Dermis microvascular lymphatic vessel endothelial cell (primary cell): ENCODE results near the gene NLGN1. TPM values are rescaled to one million over a fixed set of nuclear protein-coding genes. Genes with fewer than 3 reads are reported as not detected.

Experiments
- DNase-seq, 2 donors: peaks; one replicate each; pipeline versions ENCODE4 v3.0.0 to v3.0.0-alpha.2; 2010; ENCODE audit warnings: low read depth in 2 of 2
- total RNA-seq: library from RNA; depleted of rRNA; stranded (reverse); fragments of >200 nt; gene quantifications from 2 replicates; pipeline ENCODE4 v1.2.1, GENCODE V29; 2014

NLGN1 gene
- total RNA-seq, 1 donor from 2014 or later: 0.51 TPM

DNA sequence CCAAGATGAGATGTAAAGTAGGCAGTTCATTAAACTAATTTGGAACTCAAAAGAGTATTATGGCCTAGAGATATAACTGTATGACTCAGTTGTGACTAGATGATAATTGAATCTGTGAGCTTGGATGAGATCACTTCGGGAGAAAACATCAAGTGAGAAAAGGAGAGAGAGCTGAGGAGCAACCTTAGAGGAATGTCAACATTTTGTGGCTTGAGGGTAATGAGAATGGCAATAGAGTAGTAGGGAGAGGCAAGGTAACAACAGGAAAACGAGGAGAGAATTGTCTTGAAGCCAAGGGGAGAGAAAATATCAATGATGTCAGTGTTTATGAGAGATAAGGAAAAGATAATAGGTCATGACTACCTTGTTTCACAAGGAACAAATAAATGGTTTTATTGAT lies 580.2 kb downstream of the NLGN1 start:
- DNase-seq: no peak

DNA sequence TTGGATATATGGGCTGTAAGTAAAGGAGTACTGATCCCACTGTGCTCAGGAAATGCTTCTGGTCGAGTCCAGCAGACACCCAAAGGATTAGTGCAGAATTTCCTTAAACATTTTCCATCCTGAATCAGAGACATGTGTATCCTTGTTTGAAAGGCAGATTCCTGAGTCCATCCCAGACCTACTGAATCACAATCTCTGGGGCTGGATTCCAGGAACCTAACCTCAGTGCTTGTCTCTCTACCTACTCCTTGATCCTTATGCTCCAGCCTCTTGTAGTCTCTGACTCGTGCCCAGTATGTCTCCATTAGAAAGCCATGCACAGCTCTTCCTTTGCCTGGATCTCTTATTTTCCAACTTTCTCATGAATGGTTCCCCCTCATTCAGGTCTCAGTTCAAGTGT lies 585.8 kb downstream of the NLGN1 start:
- DNase-seq: no peak

DNA sequence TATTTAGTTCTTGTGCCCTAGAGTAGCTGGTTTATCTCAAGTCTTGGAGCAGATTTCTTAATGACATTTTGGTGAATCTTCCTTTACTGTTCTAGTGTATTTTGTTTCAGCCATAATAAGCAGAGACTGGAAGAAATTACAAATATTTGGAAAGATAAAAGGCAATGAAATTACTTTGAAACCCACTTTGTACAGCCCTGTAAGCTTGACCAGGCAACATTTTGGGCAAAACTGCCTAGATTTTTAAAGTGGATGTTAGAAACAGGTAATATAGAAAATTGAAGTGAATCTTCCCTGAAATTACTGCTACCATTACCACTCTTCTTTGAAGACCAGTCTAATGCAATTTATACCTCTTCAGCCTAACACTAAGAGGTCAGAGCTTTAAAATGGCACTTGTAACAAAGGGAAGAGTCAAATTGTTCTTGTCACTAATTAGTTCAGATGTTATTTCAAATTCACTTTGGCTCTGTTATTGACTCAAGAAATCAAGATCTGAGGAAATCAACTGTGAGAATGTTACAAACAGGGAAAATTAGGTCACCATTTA lies 589.4 kb downstream of the NLGN1 start:
- no peak for DNase-seq

DNA sequence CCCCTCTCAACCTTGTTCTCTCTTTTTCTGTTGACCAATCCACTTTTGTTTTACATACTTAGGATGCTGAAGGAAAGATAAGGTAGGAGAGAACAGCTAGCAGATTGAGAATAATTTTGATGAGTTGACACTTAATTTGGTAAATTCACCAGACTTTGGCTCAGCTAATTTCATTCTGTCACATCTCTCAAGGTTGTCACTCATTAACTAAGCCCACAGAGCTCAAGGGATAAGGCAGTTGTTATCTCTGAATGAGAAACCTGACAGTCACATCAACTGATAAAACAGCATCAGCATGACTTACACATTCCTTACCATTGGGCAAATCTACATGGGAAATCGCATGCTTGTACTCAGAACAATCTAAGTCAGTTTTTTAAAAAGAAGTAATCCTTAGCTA lies 591.4 kb downstream of the NLGN1 start:
- no peak for DNase-seq

DNA sequence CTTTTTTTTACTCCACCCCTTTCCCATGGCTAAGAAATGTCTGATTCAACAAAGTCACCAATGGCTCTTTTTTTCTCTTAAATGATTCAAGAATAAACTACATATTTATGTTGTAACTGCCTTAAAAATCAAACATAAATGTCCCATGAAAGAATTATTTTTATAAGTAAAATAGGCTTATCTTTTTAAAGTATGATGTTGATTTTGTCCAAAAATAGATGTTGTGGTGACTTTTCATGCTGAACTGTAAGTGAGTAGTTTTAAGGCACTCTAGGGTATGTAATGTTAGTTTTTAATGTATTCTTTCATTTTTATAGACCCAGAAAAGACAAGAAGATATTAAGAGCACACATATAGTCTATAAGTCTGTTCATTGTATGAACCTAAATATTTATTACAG lies 594.9 kb downstream of the NLGN1 start:
- no peak for DNase-seq

DNA sequence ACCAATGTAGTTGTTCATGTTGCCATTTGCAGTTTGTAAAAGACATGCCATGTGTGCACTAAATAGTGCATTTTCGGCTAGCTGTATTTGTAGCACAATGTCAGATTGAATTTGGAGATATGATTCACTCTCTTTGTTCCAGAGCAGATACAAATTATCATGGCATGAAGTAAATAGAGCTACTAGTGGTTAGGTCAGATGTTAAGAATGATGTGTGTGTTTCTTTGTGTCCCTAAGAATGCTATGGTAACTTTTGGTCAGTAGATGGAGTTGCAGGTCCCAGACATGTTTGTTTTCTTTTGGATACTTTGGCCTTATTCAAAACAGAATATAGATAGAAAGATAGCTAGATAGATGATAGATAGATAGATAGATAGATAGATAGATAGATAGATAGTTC lies 595.8 kb downstream of the NLGN1 start:
- DNase-seq: peak in 1 of 2 donors; percentile 46

DNA sequence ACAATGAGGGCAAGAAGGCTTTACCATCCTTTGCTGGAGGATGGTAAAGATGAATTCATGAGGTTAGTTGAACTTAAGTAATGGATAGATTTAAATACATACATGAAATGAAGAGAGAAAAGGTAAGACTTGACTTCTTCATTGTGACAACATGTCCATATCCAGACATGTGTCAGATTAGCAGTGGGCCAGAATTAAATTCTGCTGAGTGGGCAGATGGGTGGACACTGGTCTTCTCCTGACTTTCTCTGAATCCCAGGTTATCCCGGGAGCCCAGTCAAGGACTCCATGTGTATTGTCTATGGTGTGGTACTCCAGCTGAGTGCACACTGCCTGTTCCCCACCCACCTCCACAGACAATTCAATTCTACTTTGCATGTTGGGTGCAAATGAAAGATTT lies 603.1 kb downstream of the NLGN1 start:
- no peak for DNase-seq

DNA sequence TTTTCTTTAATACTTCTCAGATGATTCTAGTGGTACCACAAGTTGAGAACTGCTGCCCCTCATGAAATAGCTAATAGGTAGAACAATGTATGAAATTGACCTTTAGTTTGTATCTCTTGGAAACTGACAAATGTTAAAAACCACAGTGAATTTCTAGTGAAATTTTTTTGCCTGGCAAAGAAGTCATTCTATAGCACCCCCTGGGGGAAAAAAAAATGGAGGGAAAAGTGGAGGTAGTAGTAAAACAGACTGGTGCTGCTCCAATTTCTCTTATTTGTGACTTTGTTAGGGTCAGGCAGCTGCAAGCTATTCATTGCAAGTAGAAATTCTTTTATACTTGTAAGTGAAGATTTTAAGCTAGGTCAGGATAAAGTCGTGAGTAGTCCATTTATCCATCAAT lies 605.0 kb downstream of the NLGN1 start:
- peak in 1 of 2 donors; percentile 16 for DNase-seq

DNA sequence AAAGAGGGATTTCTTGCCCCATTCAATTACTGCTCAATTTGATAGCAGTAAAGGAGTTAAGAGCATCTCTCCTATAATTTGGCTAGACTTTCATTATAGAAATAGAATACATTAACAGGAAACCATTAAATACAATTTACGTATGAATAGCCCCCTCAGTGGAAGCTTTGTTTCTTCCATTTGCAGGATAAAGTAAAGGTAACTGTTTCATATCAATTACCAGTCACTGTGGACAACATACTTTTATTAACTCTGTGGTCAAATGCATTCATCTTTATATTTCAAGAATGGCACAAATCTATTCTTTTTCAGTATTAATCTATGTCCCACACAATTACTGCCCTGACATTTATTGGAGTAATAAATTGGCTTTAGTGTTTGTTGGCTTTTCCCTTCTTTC lies 613.4 kb downstream of the NLGN1 start:
- DNase-seq: no peak

DNA sequence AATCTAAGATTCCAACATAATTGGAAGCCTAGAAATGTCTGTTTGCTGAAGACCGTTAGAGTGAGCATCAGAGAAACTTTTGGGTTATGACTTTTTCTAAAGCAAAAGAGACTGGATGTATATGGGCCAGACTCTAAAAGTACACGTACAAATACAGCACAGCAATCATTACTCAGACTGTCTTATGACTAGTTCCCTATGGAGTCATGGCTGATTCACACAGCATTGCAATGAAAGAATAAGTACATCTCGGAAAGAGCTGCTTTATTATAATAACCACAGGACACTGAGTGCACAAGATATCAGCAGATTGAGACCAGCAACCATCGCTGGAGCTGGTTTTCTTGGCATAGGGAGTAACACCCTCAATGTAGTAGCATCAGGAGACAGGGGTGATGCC lies 618.6 kb downstream of the NLGN1 start:
- no peak for DNase-seq

DNA sequence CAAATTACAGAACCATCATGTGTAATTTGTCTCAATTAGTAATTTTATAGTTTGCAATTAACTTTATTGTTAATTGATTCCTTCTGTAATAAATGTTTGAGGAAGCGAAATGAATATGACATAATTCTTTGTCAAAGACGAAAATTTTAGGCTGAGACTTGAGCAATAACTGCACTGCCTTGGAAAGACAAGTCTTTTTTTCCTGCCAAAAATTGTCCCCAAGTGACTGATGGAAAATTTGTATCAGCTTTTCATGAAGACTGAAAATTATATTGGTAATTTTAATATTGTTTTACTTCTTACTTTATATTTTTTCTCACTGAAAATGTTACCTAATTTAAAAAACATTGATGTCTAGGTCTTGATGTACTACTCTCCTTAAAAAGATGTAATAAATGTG lies 622.6 kb downstream of the NLGN1 start:
- DNase-seq: no peak

DNA sequence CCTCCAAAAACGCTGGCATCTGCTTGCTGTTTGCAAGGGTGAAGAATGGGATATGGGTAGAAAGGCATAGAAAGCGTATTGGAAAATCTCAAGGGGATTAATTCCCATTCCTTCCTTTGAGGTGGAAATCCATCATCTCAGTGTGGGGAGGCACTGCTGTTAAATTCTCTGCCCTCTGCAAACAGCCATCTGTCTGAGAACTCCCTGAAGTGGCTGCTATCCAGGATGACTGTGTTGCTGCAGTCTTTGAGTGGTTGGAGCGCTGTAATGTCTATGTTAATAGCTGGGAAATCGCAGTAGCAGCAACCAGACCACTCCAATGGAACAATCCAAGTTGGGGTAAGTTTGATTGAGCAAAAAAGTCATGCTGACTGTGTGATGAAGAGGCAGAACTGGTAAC lies 625.9 kb downstream of the NLGN1 start:
- no peak for DNase-seq

DNA sequence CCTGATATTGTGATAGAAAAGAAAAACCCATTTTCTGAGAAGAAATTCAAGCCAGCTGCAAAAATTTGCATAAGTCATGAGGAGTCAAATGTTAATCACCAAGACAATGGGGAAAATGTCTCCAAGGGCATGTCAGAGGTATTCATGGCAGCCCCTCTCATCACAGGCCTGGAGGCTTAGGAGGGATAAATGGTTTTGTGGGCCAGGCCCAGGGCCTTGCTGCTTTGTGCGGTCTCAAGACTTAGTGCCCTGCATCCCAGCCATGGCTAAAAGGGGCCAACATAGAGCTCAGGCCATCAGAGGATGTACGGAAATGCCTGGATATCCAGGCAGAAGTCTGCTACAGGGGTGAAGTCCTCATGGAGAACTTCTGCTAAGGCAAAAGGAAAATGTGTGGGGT lies 631.1 kb downstream of the NLGN1 start:
- DNase-seq: no peak

DNA sequence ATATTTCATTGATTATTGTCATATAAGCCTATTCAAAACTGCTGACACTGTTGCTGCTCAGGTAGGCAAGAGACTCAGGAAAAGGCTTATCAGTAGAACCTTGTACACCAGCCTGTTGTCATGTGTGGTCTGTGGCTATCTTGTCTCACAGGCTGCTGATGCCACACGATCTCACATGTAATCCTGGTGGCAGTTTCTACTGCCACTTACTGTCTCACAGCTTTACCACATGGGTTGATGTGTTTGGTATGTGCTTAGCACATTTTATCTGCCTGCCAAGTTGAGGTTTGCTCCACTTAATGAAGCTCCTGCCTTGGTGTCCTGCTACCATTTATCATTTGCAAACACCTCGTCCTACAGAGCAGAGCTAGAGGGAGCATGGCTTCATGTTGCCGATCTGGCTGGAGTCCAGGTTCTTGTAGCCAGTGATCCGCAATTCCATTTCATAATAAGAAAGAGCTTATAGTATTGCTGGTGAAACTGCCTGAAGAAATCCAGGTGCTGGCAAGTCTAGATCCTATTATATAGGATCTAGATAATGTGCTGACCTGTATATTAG lies 637.9 kb downstream of the NLGN1 start:
- no peak for DNase-seq

DNA sequence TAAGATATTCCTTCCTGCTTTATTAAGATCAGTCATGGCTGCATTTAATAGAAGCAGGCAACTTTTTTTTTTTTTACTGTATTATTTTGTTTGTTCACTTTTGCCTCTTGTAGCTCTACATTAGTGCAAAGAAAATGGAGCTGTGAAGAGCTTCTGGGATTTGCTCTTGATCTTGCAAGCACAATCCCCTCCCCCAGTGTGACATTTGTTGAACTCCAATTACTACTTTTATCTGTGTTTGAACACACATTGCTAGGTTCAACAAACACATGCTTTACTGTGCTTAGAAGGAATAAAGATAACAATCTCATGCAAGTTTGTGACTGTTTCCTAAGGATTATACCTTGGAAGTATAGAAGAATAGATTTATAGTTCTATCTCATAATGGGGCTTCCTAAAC lies 648.8 kb downstream of the NLGN1 start:
- no peak for DNase-seq

DNA sequence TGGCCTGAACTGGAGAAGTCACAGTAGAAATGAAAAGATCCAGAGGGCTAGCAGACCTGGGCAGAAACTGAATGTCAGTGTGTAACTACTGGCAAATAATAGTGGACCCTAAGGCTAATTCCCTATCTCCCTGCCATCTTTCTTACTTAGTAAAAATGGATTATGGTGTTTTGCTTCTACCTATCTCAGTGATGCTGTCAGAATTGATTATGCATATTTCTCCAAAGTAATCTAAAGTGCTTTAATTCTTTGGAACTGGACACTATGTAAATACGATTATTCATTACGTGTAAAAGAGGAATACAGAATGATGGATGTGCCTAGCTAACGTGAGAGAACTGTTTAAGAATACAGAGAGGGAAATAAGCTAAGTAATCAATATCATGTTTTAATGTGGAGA lies 651.9 kb downstream of the NLGN1 start:
- no peak for DNase-seq

DNA sequence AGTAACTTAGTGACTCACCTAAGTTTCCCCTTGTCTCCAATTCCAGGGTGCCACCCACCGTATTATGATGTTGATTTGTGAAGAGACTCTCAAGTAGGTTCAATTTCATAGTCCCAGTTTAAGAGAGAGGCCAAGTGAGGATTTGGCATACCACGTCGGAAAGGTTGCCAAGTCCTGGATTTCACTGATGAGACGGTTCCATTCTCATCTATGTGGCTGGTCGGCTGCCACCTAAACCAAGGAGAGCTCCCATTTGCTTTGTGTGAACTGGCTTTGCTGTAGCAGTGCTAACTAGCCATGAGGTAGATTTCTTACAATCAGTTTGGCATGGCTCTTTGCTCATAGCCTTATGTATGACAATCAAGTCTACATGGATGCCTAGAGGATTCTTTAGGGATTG lies 653.6 kb downstream of the NLGN1 start:
- no peak for DNase-seq

DNA sequence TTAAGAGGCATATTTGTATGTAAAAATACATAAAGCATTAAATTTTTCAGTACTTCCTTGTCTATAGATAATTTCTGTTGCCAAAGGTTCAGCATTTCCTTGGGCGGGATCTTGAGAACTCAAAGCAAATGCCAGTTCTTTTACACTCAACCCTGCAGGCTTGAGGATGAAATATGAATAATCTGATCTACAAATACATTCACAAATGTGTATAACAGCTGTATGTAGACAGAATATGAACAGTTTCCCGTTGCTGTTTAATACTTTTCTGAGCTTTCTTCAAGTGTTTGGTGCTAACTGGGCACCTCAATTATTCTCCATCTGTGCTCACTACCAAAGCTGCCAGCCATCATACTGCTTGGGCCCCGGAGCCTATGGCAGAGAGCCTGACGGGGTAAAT lies 661.3 kb downstream of the NLGN1 start:
- no peak for DNase-seq

DNA sequence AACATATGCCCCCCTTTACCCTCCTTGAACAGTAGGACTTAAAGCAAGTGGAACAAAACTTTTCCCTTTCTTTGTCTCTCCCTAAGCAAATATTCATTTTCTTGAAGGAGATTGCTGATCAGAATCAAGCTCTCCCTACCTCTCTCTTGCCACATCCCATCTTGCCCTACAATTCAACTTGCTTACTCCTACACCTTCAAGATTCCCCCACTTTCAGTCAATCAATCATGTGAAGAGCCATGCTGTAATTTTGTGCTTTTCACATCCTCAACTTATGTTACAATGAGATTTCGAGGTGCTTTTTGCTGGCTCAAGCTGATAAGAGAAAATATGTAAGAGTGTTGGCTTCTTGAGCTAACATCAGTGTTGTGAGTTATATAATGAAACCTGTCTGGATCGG lies 662.9 kb downstream of the NLGN1 start:
- DNase-seq: no peak

DNA sequence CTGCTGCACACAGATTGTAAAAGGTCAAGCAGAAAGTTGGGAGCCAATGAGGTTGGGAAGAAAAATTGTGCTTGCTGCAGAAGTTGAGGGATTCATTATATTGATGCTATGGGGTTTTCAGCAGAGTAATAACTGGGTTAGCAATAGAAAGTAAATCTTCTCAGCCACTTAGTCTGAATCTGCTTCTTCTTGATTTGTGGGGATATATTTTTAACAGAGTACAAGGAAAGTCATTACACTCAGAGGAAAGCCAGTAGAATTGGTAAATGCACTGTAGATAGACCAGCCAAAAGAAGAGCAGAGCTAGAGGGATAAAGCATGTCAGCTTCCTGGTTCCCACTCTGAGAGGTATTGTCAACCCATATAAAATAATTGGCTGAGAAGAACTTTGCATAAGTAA lies 663.6 kb downstream of the NLGN1 start:
- DNase-seq: no peak

DNA sequence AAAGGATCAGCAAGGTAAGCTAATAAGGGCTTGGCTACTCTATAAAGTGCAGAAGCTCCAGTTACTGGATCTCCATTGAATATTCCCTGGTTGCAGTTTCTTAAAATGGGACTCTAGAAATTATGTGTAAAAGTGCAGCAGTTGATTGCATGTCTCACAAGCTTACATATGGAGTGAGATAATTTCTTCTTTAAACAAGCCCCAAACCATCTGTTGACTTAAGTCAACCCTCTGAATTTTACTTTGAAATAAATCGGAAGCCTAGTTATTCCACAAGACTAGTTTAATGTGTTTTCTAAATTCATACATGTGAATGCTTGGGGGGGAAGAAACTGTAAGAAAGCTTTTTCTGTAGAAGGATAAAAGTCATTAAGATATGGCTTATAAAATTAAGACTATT lies 664.2 kb downstream of the NLGN1 start:
- no peak for DNase-seq

DNA sequence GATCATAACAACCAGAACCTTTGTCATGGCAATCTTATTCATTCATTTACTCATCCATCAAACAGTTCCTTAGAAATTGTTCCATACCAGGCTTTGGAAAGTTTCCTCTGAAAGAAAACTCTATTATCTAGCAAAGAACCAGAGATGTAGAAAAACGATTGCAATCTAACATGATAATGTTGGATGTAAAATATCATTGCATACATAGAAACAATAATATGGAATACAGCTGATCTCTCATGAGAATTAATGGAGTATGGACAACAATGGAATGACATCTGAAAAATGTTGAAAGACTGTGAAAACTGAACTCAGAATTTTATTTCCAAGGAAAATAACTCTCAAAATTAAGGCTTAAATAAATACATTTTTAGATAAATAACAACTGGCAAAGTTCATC lies 665.4 kb downstream of the NLGN1 start:
- no peak for DNase-seq

DNA sequence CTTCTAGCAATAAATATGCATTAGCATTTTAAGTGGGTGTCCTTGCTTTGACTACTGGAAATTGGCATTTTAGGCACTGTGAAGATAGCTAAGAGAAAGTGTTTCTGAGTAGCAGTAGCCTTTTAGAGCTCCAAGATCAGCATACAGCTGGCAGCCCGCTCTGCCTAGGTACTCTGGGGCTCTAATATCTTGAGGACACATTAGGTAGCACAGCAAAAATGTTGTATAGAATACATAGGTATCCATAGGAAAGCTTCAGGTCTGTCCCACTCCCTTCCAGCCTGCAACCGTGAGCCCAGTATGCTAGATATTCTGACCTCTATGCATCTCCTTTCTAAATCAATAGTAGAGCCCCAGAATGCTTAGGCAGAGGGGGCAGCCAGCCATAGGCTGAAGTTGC lies 670.5 kb downstream of the NLGN1 start:
- no peak for DNase-seq

DNA sequence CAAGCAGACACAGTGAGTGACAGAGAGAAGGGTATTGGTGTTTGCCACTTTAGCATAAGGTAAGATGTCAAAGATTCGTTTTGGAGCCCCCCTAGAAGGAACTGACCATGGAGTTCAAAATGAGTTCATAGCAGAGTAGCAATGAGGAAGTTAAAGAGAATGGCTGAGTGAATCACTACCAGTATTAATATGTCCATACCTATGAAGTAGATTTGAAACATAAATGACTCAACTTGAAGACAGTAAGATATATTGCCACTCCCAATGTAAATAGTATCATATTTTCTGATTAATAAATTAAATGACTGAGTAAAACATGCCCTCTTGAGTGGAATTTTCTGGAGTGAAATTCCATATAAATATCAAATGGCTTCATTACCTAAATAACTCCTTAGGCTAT lies 675.1 kb downstream of the NLGN1 start:
- no peak for DNase-seq
